ENCODE data around the gene TMEM178A. TPM values are rescaled to one million over a fixed set of nuclear protein-coding genes. Genes with fewer than 3 reads are reported as not detected.

The TMEM178A gene
- total RNA-seq, 1 experiment from 2014 or later: 7.5 TPM

- no peak overlapping the region for H2BK12ac ChIP-seq (ENCODE audit: insufficient read length, low read depth, low read length)
Measured at GRCh38 chr2:39658371-39658770, 7.3 kb upstream of the TMEM178A start.

More at GRCh38 chr2:39658371-39658770, 7.3 kb upstream of the TMEM178A start:
- H4K20me1 ChIP-seq (ENCODE audit: control insufficient read depth, insufficient read depth, insufficient read length): no peaks in the 10 kb centered on the region
- no peak overlapping the region for H2BK120ac ChIP-seq (ENCODE audit: low read depth, low read length, poor library complexity, severe bottlenecking)
- H3K27me3 ChIP-seq (ENCODE audit: insufficient read depth, low read length): no peaks in the 10 kb centered on the region
- no peak overlapping the region for H3K4me2 ChIP-seq (ENCODE audit: insufficient read depth, insufficient read length, low read length)
- H2BK20ac ChIP-seq (ENCODE audit: low read depth, low read length, poor library complexity, severe bottlenecking): no peak overlapping the region
- no peak overlapping the region for H4K8ac ChIP-seq (replicated peaks; ENCODE audit: insufficient read length, low read depth, low read length)
- Mint-ChIP-seq H3K4me1 (peaks cover 14 to 16% of the 10 kb centered on the region in 2 experiments), H3K9me3 (peaks cover 4 to 5% of the 10 kb centered on the region in 2 experiments; a peak in 2 of 5 replicates), H3K36me3 (ENCODE audit: insufficient read depth in 1 of 3, low read depth in 3 of 3) (peaks cover 0 to 5% (median 3%) of the 10 kb centered on the region in 3 experiments; a peak in 2 of 7 replicates), H3K4me3 (no peak overlapping the region), H3K27ac (no peak overlapping the region), H3K27me3 (ENCODE audit: low read depth) (peaks cover under 1% of the 10 kb centered on the region)
- H3K23me2 ChIP-seq (ENCODE audit: insufficient read length, low read depth, low read length, poor library complexity, severe bottlenecking): no peaks in the 10 kb centered on the region
- no peak overlapping the region for H3K23ac ChIP-seq (ENCODE audit: insufficient read length, low read depth, low read length)
- H3K79me1 ChIP-seq (ENCODE audit: insufficient read depth, low read depth, low read length, poor library complexity, severe bottlenecking): no peaks in the 10 kb centered on the region
- no peak overlapping the region for H2AK5ac ChIP-seq (ENCODE audit: insufficient read length, low read length)
- no peak overlapping the region for H2AFZ ChIP-seq (ENCODE audit: low read length)
- no peak overlapping the region for H3K18ac ChIP-seq (ENCODE audit: insufficient read length, low read depth, low read length)
- H3K27ac ChIP-seq (ENCODE audit: insufficient read length, low read depth, low read length): no peak overlapping the region
- DNase-seq: no peak
- H3K79me2 ChIP-seq (ENCODE audit: insufficient read depth, low read length): no peaks in the 10 kb centered on the region
- H3T11ph ChIP-seq (ENCODE audit: low read length): no peak overlapping the region
- no peak overlapping the region for H4K91ac ChIP-seq (ENCODE audit: insufficient read length, low read depth, low read length)
- H2BK5ac ChIP-seq (ENCODE audit: insufficient read length, low read length): no peak overlapping the region
- no peak for TF ChIP-seq CTCF (conservative IDR thresholded peaks at IDR 0.05)
- H3K14ac ChIP-seq (ENCODE audit: insufficient read depth, low read length): no peak overlapping the region
- no peak overlapping the region for H2BK15ac ChIP-seq (ENCODE audit: low read depth, low read length)
- no peak overlapping the region for H3K4ac ChIP-seq (ENCODE audit: low read depth, low read length)
- peaks cover 4% of the 10 kb centered on the region; the same call in 1 of the 2 replicates for H3K4me1 ChIP-seq (ENCODE audit: insufficient read depth, low read length)
- no peak overlapping the region for H4K5ac ChIP-seq (ENCODE audit: insufficient read length, low read depth, low read length)
- no CpG with 5 or more reads among the region's 2 CpGs for WGBS (ENCODE audit: extremely low coverage, insufficient read length, low lambda C conversion rate)
- no peaks in the 10 kb centered on the region for H3K9me3 ChIP-seq (ENCODE audit: control insufficient read depth, low read depth, low read length)
- H3K56ac ChIP-seq (ENCODE audit: insufficient read length, low read depth, low read length): no peak overlapping the region
- no peak overlapping the region for H3K9ac ChIP-seq (ENCODE audit: extremely low read depth, insufficient read length, low read length)

Measured in H9 (cell line).